ENCODE results near the gene SMIM30. TPM values are rescaled to one million over a fixed set of nuclear protein-coding genes. Genes with fewer than 3 reads are reported as not detected.

The SMIM30 gene
- total RNA-seq, 2 experiments from 2014 or later: 43.3 to 55.1 TPM

DNA sequence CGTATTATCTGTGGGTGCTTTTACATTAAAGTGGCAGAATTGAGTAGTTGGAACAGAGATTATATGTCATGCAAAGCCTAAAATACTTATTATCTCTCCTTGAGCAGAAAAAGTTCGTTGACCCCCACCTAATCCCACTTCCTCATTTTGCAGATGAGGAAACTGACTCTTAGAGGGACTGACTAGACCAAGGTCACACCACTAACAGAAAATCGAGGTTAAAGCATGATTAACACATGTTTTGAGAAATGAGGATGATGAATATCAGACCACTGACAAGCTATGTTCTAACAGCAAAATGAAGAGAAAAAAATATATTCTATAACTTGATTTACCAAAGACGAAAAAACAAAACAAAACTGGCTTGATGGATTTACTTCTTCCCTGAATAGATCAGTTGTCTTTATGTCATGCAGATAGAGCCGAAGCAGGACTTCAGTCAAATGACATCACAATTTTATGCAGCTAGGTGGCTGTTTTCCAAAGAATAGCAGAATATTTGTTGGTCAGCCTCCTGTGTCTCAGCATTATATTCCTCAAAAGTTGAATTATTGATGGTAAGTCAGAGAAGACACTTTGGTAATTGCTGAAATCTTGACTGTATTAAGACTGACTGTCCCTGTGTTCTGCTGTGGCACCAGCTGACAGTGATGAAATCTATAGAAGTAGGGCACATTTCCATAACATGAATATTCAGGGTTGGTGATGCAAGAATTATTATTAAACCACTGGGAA lies 24.2 kb upstream of the SMIM30 start:
- H4K20me1 ChIP-seq (ENCODE audit: insufficient read depth, low read length): no peaks in the 10 kb centered on the region
- TF ChIP-seq, protein P1, sequence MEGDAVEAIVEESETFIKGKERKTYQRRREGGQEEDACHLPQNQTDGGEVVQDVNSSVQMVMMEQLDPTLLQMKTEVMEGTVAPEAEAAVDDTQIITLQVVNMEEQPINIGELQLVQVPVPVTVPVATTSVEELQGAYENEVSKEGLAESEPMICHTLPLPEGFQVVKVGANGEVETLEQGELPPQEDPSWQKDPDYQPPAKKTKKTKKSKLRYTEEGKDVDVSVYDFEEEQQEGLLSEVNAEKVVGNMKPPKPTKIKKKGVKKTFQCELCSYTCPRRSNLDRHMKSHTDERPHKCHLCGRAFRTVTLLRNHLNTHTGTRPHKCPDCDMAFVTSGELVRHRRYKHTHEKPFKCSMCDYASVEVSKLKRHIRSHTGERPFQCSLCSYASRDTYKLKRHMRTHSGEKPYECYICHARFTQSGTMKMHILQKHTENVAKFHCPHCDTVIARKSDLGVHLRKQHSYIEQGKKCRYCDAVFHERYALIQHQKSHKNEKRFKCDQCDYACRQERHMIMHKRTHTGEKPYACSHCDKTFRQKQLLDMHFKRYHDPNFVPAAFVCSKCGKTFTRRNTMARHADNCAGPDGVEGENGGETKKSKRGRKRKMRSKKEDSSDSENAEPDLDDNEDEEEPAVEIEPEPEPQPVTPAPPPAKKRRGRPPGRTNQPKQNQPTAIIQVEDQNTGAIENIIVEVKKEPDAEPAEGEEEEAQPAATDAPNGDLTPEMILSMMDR (conservative IDR thresholded peaks at IDR 0.05; ENCODE audit: low read length): no peak
- TF ChIP-seq EZH2phosphoT487 (IDR thresholded peaks at IDR 0.05; ENCODE audit: borderline replicate concordance, low read depth, low read length): no peak
- POLR2A ChIA-PET: interaction anchor here (1.0 to 4.9 kb wide), 8 partner anchors 12 to 204 kb away, joined by 3 to 47 read pairs (median 10); partner anchors contain the start of gene SMIM30
- H2AFZ ChIP-seq (ENCODE audit: low read length): peak overlapping the region; percentile 90
- H3K9me2 ChIP-seq (ENCODE audit: insufficient read depth, low read length): no peaks in the 10 kb centered on the region
- CTCF ChIA-PET (ENCODE audit: unreplicated experiment): no interaction called here
- intact Hi-C loops (cut with micrococcal nuclease; ENCODE audit: unreplicated experiment): loop anchor here (1.0 to 10.0 kb wide), 4 partner anchors 24 to 688 kb away; partner anchors contain the start of genes IFRD1 and SMIM30
- peak overlapping the region; percentile 68 for H3K4me2 ChIP-seq (ENCODE audit: low read length)
- DNase-seq (ENCODE audit: low spot score): peak; percentile 85
- no peaks in the 10 kb centered on the region for H3K79me2 ChIP-seq (ENCODE audit: insufficient read depth, low read depth, low read length)
- TSS peak; percentile 97 for BruUV-seq (replicated peaks)
- peak overlapping the region; percentile 11 for H3K4me3 ChIP-seq (ENCODE audit: low read depth, low read length, poor library complexity, severe bottlenecking)
- no peaks in the 10 kb centered on the region for H3K36me3 ChIP-seq (ENCODE audit: insufficient read depth, low read length)
- peak overlapping the region; percentile 95 for H3K27ac ChIP-seq (ENCODE audit: low read depth, low read length, poor library complexity, severe bottlenecking)
- peaks cover 53% of the 10 kb centered on the region for H3K4me1 ChIP-seq (ENCODE audit: insufficient read depth, low read length, poor library complexity, severe bottlenecking)
- H3K9me3 ChIP-seq (ENCODE audit: low read length): no peaks in the 10 kb centered on the region

DNA sequence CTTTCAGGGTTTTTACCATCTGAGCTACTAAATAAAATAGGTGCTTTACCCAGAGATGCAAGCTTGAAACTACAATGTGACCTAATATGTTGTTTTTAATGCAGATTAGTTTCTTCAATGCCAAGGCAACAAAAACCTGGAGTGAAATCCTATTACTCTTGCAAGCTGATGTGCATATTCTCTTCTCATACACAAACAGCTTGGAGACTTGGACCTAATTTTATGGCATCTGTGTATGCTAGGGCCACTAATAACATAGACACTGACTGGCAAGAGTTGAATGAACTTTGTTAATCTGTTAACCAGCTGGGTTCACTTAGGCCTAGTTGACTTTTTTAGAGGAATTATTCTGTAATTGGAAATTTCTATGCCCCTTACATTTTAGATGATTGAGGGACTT lies 23.4 kb upstream of the SMIM30 start:
- no peaks in the 10 kb centered on the region for H3K9me3 ChIP-seq (ENCODE audit: low read length)
- peak overlapping the region; percentile 90 for H2AFZ ChIP-seq (ENCODE audit: low read length)
- H3K27ac ChIP-seq (ENCODE audit: low read depth, low read length, poor library complexity, severe bottlenecking): peak overlapping the region; percentile 95
- no TSS peak for BruUV-seq (replicated peaks)
- H4K20me1 ChIP-seq (ENCODE audit: insufficient read depth, low read length): no peaks in the 10 kb centered on the region
- H3K36me3 ChIP-seq (ENCODE audit: insufficient read depth, low read length): no peaks in the 10 kb centered on the region
- no peaks in the 10 kb centered on the region for H3K9me2 ChIP-seq (ENCODE audit: insufficient read depth, low read length)
- peak overlapping the region; percentile 68 for H3K4me2 ChIP-seq (ENCODE audit: low read length)
- no peak for DNase-seq (ENCODE audit: low spot score)
- intact Hi-C loops (cut with micrococcal nuclease; ENCODE audit: unreplicated experiment): loop anchor here (1.0 to 10.0 kb wide), 4 partner anchors 24 to 687 kb away; partner anchors contain the start of genes IFRD1 and SMIM30
- TF ChIP-seq, protein P1 (conservative IDR thresholded peaks at IDR 0.05; ENCODE audit: low read length): no peak
- no peak for TF ChIP-seq EZH2phosphoT487 (IDR thresholded peaks at IDR 0.05; ENCODE audit: borderline replicate concordance, low read depth, low read length)
- no peaks in the 10 kb centered on the region for H3K79me2 ChIP-seq (ENCODE audit: insufficient read depth, low read depth, low read length)
- H3K4me1 ChIP-seq (ENCODE audit: insufficient read depth, low read length, poor library complexity, severe bottlenecking): peaks cover 53% of the 10 kb centered on the region
- ChIA-PET POLR2A (interaction anchor here (0.5 to 4.9 kb wide), 8 partner anchors 11 to 203 kb away, joined by 3 to 47 read pairs (median 10); partner anchors contain the start of gene SMIM30), CTCF (ENCODE audit: unreplicated experiment) (no interaction called here)
- H3K4me3 ChIP-seq (ENCODE audit: low read depth, low read length, poor library complexity, severe bottlenecking): peak overlapping the region; percentile 11
